Embryonic facial prominence (tissue), 1 donor: ENCODE measurements around the gene DDX51.
A peak's percentile ranks its signal among the peaks of the same experiment; 100 is the strongest.

Experiments
- DNase-seq: peaks from one replicate; pipeline ENCODE4 v3.0.0-alpha.2; 2016; ENCODE audit errors: extremely low spot score

DDX51 gene, protein sequence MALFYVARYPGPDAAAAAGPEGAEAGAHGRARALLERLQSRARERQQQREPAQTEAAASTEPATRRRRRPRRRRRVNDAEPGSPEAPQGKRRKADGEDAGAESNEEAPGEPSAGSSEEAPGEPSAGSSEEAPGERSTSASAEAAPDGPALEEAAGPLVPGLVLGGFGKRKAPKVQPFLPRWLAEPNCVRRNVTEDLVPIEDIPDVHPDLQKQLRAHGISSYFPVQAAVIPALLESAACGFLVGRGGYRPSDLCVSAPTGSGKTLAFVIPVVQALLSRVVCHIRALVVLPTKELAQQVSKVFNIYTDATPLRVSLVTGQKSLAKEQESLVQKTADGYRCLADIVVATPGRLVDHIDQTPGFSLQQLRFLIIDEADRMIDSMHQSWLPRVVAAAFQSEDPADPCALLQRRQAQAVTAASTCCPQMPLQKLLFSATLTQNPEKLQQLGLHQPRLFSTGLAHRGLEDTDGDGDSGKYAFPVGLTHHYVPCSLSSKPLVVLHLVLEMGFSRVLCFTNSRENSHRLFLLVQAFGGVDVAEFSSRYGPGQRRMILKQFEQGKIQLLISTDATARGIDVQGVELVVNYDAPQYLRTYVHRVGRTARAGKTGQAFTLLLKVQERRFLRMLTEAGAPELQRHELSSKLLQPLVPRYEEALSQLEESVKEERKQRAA

DNA sequence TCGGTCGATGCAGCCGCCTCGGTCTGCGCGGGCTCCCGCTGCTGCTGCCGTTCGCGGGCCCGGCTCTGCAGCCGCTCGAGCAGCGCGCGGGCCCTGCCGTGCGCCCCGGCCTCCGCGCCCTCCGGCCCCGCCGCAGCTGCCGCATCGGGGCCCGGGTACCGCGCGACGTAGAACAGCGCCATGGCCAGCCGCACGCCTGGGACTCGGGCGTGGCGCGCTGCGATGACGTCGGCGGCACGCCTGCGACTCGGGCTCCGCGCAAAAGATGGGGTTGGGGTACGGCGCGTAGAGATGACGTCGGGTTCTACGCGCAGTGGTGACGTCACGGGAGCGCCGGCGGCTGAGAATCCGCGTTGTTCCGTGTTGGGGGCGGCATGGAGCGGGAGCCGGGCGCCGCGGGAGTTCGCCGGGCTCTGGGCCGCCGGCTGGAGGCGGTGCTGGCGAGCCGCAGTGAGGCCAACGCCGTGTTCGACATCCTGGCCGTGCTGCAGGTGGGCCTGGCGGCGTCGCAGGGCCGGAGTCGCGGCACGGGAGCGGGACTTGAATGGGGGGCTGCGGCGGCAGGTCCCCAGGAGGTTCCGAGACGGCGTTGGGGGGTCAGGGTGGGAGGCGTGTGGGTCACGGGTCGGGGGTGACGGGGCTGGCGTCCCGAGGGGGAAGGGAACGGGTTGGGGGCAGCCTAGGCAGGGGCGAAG lies at the start of gene DDX51, which contains the start of gene NOC4L:
TSS of gene DDX51 (minus strand) at position 205 of the 695 bp plus-strand sequence. CDS start at position 182, 23 bp downstream.
TSS of gene NOC4L (plus strand) at position 343 of the 695 bp plus-strand sequence. CDS start at position 375, 32 bp downstream.
- DNase-seq: peak; percentile 87

DNA sequence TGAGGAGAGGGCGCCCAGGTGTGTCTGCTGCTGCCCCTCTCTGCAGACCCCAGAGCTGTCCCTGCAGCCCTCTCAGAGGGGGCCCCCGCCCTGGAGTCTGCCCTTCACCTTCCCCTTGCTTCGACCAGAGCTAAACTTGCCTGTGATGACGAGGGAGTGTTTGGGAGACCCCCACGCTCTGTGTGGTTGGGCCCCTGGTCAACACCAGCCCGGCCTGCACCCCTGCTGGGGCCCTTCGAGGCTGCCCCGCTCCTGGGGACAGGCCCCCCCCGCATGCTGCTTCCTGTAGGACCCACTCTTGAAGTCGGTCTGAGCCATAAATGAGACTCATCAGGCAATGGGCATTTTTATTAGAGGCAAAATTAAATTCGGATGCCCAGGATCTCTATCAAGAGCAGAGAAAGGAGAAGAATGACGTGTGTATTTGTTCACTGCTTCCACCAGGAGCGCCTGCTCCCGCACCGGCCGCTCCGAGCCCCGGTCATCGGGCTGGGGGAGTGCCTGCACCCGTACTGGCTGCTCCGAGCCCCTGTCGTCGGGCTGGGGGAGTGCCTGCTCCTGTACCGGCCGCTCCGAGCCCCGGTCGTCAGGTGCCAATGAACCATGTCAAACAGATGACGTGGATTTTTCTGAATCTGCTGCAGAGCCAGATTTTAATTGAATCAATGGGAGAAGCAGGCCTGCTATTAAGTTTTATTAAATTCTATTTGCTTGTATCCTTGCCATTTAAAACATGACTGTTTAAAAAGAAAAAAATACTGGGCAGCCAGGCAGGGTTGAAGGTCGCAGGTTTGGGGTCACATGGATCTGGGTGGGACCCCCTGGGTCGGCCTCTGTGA lies 47.8 kb upstream of the DDX51 start:
- DNase-seq: no peak

DNA sequence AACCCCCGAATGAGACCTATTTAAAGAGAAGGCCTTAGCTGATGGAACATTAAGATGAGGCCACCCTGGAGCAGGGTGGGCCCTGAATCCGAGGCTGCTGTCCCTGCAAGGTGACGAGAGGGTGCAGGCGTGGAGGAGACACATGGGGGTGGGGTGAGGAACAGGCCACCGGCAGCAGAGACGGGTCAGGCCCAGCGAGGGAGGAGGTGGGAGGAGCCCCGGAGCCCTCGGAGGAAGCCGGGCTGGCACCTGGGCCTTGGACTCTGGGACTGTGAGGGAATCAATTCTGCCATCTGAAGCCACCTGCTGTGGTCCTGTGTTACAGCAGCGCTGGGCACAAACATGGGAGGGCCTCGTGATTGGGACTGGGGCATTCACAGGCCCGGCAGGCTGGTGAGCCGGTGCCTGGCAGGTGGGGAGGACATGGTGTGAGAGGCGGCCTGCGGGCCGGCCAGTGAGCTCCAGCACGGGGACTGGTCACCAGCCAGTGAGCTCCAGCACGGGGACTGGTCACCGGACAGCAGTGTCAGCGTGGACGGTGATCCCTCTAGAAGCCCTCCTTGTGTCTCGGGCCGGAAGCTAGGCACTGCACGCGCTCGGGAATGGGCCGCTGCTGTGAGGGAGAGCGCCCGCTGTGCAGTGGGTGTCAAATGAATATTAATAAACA lies 46.8 kb upstream of the DDX51 start:
- DNase-seq: no peak

DNA sequence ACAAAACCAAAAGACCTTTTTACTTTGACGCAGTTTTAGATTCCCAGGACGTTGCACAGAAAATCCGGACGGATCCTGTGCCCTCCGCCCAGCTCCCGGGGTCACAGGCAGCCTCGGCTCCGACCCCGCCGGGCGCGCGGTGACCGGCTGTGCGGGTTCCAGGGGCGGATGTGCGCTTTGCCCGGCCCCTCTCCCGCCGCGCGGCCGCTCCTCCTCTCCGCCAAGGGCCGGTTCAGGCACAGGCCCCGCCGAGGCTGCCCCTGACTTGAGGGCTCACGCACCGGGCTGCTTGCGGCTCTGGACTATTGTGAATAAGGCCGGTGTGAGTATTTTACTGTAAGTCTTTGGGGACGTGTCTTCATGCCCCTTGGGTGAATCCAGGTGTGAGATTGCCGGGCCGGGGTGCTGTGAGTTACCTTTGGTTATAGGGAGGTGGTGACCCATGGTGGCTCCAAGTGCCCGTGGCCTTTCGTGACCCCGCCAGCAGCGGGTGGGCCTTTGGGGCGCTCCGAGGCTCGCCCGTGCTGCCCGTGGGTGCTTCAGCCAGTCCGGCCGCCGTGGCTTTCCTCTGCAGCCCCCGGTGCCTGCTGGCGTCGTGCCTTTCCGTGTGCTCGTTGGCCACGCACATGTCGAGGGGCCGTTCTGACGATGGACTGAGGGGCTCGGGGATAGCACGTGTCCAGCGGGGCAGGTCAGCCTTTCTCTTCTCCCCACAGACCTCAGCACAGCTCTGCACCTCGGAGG lies 46.1 kb upstream of the DDX51 start:
- no peak for DNase-seq

DNA sequence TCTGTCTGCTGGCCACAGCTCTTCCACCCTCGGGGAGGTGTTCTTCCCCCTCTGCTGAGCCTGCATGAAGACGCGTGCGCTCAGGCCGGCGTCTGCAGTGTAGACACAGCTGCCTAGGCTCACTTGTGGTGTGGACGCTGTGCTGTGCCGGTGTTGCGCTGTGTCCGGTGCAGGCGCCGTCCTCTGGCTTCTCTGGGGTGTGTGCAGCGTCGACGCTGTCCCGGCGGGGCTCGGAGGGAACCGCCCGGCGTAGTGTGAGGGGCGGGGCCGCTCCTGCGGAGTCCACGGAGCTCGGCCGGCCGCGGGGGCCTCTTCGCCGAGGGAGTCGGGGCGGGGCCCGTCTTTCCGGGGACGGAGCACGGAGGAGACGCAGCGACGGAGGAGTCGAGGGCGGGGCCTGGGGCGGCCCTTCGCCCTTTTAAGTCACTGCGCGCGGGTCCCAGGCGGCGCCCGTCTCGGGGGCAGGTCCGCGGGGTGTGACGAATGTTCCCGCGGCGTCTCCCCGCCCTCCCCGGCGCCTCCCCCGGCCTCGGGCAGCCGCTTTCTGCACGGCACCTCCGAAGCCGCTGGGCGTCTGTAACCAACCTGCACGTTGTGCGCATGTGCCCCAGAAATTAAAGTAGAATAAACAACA lies 45.4 kb upstream of the DDX51 start:
- peak; percentile 27 for DNase-seq

DNA sequence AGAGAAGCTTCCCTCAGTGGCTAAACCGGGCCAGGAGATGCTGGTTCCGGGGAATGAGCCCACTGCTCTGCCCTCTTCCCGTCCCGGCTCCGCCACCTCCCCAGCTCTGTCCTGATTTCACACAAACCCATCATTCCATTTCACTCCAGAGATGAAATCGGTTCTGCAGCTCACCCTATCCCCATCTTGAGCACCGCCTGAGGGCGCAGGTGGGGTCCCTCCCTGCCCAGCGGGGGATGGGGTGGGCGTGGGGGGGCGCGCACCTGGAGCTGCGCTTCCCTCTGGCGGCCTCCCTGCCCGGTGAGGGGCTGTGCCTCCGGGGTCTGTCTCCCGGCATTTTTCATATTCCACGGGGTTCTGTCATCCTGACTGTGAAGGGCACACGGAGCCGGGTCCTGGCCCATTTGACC lies 44.8 kb upstream of the DDX51 start:
- no peak for DNase-seq

DNA sequence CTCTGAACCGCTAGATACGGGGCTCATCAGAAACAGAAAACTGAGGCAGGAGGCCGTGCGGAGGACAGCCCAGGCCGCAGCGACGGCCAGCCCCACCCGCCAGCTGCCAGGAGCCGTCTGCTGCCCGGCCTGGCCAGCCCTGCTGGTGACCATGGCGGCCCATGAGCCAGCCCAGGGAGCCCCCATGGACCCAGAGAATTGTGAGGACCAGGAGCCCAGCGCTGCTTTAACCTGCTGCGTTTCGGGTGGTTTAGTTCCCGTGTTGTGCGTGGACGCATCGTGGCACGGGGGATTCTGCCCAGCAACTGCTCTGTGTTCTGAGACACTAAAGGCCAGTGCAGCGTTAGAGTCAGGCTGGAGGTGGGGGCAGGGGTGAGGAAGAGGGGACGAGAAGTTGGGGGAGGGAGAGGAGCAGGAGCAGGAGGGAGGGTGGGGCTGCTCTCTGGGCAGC lies 44.4 kb upstream of the DDX51 start:
- no peak for DNase-seq

DNA sequence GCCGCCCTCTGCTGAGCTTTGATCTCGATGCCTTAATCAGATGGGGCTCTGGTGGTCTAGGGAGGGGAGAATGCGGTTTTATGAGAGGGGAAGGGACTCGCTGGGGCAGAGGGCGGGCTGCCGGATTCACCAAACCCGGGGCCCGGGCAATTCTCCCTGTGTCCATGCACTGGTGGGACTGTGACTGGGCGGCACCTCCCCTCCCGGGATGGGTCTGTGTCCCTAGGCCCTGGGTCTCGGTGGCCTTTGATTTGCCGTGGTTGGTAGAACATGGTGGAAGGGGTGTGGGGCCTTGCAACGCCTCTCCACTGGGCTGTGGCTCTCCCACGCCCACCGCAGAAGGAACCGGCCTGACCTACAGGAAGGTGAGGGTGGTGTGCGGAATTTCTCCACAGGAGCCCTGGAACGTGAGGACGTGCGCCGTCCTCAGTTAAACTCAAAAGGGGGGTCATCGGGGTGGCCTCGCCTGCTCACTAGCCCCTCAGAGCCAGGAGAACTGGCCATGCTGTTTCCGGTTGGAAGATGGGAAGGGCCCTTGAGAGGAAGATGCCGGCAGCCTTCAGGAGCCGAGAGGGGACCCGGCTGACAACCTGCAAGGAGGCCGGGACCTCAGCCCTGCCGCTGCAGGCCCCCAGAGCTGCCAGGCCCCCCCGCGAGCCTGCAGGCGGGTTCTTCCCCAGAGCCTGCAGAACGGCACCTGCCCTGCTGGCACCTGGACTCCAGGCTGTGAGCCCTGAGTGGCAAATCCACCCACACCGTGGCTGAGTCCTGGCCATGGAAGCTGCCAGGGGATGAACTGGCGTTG lies 43.7 kb upstream of the DDX51 start:
- no peak for DNase-seq

DNA sequence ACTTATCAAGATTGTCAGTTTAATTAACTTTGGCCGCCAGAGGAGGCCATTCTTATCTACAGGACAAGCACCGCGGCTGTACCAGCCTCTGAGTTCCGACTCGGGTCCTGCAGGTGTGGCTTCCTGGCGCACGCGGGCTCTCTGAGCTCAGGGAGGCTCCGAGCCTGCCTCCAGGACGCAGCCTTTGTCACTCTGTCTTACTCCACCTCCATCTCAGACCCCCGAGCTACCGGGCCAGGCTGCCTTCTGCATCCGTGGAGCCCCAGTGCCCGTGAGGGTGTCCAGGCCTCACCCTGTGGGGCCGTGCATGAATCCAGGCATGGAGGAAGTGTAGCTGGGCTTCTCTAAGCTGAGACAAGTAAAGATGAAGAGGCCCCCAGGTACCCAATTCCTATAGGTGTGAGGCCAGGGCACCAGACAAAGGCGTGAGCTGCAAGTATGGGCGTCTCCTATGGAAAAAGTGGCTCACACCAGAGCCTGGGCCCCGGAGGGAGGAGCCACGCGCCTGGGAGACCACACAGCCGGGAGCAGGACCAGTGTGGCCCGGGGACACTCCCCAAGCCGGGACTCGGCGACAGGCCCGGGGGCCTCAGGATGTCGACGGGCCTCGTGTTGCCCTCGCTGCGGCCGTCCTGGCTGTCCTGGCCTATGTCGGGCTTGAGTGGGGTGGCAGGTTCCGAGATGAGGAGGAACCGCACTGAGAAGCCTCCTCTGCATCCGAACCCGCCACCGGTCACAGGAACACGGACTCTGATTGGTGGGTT lies 42.9 kb upstream of the DDX51 start:
- DNase-seq: no peak

DNA sequence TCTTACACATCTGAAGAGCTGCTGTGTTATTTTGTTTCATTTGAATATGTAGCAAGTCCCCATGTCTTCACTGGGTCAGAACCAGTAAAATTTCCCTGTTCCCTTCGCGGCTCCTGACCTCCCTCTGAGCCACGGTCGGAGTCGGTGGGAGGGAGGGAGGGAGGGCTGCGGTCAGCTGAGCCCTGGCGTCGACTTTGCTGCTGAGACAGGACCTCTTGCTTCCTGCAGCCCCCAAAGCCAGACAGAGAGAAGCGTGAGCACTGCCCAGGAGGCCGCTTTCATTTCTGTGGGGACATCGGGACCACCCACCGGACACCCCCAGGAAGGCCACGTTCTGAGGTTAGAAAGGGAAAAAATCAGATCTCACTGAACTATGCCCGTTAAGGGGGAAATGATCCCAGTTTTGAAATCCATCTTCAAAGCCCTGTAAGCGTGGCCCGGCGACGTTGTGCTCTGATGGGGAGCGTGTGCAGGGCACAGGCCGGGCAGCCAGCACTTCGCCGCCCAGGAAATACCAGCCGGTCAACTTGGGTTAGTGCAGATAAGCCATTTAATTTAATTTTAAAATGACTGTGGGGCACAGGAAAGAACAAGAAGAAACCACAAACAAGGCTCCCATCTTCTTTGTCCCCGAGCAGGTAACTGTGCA lies 42.2 kb upstream of the DDX51 start:
- no peak for DNase-seq

DNA sequence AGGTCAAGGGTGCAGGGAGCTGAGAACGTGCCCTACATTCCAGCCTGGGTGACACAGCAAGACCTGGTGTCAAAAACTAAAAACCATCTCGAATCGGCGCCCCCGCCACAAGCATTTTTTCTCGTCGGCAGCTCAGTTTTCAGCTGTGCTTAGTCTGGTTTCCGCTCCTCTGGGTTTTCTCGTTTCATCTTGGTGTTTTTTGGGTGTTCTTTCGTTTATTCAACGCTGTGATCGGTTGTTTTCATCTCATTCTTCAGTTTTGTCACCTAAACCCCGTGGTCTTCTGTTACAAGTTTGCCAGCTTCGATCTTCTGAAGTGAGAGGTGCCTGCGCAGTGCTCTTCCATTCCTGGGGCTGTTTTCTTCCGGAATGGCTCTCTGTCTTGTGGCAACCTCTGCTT lies 41.6 kb upstream of the DDX51 start:
- no peak for DNase-seq

DNA sequence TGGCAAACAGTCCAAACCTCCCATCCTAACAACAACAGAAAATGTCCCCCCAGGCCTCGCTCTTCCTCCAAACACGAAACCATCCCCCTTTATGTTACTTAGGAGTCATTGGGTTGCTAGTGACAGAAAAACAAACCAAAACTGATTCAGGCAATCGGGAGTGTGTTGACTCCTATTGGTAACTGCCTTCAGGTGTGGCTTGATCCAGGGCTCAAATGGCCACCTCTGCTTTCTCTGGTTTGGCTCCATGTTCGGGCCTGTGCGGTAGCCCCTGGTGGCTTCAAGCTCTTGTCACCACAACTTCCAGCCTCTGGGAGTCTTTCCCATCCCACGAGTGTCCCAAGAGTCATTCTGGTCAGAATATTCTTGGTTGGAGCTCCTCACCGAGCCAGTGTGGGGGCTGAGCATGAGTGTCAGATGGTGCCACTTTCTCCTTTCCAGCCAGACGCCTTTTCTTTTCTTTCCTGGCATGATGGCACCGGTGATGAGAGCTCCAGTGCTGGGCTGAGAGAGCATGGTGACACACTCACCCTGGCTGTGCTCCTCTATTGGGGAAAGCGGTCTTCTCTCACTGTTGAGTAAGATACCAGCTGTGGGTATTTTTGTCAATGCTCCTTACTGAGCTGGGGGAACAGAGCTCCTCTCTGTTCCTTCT lies 38.7 kb upstream of the DDX51 start:
- no peak for DNase-seq

DNA sequence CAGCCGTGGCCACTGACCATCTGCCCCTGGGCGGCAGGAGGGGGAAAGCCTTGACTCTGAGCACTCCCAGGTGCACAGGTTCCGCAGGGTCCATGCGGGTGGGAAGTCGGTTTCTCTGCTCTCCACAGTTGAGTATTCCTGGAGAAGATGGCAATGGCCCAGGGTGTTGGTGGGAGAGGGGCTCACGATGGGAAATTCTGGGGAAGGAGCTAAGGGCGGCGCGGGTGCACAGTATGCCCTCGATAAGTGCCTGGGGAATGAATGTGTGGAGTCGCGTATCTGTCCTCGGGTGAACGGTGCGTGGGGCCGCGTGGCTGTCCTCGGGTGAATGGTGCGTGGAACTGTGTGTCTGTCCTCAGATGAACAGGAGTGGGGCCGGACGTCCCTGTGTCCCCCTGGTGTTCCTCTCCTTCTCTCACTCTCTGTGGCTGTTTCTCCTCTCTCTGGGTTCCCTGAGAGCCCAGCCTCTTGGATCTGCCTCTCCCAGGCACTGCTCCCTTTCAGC lies 38.1 kb upstream of the DDX51 start:
- no peak for DNase-seq

DNA sequence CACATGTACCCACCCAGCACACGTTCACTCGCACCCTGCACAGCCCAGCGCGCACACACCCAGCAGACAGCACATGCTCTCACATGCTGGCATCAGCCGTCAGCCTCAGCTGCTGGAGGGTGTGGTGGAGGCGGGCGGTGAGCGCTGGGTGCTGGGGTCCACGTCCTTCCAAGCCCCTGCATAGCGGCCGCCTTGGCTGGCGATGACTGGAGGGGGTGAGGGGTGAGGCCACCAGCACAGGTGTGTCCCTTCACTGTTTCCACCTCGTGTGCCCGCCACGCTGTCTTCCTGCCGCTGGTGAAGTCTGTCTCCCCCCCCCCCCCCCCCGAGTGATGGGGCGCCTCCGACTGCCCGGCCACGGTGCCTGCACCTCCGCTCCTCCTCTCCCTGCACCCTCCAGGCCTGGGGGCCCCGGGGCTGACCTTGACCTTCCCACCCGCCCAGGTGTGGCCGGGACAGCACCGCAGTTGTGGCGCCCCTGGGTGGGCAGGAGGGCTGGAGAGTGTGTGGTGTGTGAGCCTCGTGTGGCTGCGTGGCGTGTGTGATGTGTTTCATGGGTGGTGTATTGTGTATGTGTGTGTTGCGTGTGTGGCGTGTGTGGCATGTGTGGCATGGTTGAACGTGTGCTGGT lies 37.6 kb upstream of the DDX51 start:
- no peak for DNase-seq

DNA sequence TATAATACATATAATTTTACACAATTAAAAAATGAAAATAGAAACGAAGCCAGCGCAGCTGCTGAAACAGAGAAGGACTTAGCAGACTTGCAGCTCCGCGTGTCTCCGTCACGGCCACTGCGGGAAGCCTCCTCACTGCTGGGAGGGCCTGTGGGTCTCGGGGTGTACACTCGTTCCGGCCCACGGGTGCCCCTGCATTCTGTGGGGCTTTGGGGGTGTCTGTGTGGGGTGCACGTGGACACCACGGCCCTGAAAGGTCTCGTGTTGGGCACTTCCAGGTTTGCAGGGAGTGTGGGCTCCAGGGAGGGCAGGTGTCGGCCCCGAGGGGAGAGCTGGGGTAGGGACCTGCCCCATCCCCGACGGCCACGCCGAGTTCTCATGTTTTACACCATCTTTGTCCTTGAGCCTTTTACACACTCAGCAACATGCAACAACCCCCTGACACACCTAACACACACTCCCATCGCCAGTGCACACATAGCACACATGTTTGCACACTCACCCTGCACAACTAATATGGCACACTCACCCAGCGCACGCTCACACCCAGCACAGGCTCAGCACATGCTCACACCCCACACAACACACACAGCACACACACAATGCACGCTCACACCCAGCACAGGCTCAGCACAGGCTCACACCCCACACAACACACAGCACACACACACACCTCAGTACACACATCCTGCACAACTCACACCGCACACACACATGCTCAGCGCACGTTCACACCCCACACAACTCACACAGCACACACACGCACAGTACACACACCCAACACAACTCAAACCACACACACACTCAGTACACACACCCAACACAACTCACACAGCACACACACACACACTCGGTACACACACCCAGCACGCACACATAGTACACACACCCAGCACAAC lies 36.8 kb upstream of the DDX51 start:
- no peak for DNase-seq
